GM15510 (cell line): ENCODE measurements around the gene PDXK.

ENCODE experiments used
- POLR2A ChIP-seq: IDR thresholded peaks from 3 replicates; pipeline ENCODE4 v1.6.1; 2011; ENCODE audit warnings: borderline replicate concordance; ENCODE audit not compliant: insufficient read length; ENCODE audit errors: extremely low read depth

PDXK gene

GRCh38 chr21:43771698-43772424 is 52.9 kb downstream of the PDXK start:
- TF ChIP-seq POLR2A: no peak

GRCh38 chr21:43772425-43772821 is 53.5 kb downstream of the PDXK start:
- no peak for TF ChIP-seq POLR2A

GRCh38 chr21:43774163-43774562 is 55.2 kb downstream of the PDXK start:
- no peak for TF ChIP-seq POLR2A

- no peak for TF ChIP-seq POLR2A
Observed at GRCh38 chr21:43775190-43775589, 56.3 kb downstream of the PDXK start.

- peak; percentile 80 for TF ChIP-seq POLR2A
Observed at GRCh38 chr21:43775795-43776430, 57.0 kb downstream of the PDXK start, which contains the start of gene CSTB. CSTB (minus strand) TSS chr21:43776308; CDS start chr21:43776269, 39 bp downstream.

GRCh38 chr21:43777953-43778352 is 59.0 kb downstream of the PDXK start:
- TF ChIP-seq POLR2A: no peak

GRCh38 chr21:43778469-43779335 is 59.8 kb downstream of the PDXK start:
- no peak for TF ChIP-seq POLR2A

- no peak for TF ChIP-seq POLR2A
Observed at GRCh38 chr21:43779660-43780059, 60.7 kb downstream of the PDXK start.

GRCh38 chr21:43781846-43782245 is 62.9 kb downstream of the PDXK start:
- no peak for TF ChIP-seq POLR2A

GRCh38 chr21:43782431-43783097 is 63.6 kb downstream of the PDXK start:
- TF ChIP-seq POLR2A: no peak

GRCh38 chr21:43783098-43783700 is 64.3 kb downstream of the PDXK start:
- no peak for TF ChIP-seq POLR2A

- no peak for TF ChIP-seq POLR2A
Observed at GRCh38 chr21:43785134-43785533, 66.2 kb downstream of the PDXK start.

- TF ChIP-seq POLR2A: no peak
Observed at GRCh38 chr21:43786300-43786806, 67.4 kb downstream of the PDXK start.

- TF ChIP-seq POLR2A: no peak
Observed at GRCh38 chr21:43786807-43787440, 68.0 kb downstream of the PDXK start.
